22Rv1 (cell line): ENCODE data around the gene KIF1A.

Experiments
- CTCF ChIP-seq: fragments of 450-650 bp; IDR thresholded peaks from 2 replicates; pipeline ENCODE4 v1.5.1; 2017; ENCODE audit warnings: mild to moderate bottlenecking
- ZFX ChIP-seq: fragments of 450-650 bp; IDR thresholded peaks from 2 replicates; pipeline ENCODE4 v1.6.1; 2017; ENCODE audit warnings: antibody characterized with exemption, borderline replicate concordance

GRCh38 chr2:240752209-240752608 lies 67.8 kb downstream of the KIF1A start:
- no peak for TF ChIP-seq CTCF
- TF ChIP-seq ZFX, result no peak
